Measurements from ENCODE around the gene ATP6V0D1. TPM values are rescaled to one million over a fixed set of nuclear protein-coding genes. Genes with fewer than 3 reads are reported as not detected.

Gene ATP6V0D1
- total RNA-seq, 1 donor: 158 TPM

GRCh38 chr16:67441271-67441753 lies 39.6 kb downstream of the ATP6V0D1 start:
- TF ChIP-seq CTCF (IDR thresholded peaks at IDR 0.05; ENCODE audit: extremely low read depth, low read depth, low read length): no peak
- Histone ChIP-seq H3K4me2 (ENCODE audit: insufficient read depth, low read length) (no peak overlapping the region), H4K20me1 (ENCODE audit: insufficient read depth, low read length) (peaks cover 49% of the 10 kb centered on the region), H3K79me2 (ENCODE audit: insufficient read depth, low read length) (peaks cover 36% of the 10 kb centered on the region), H3K27ac (ENCODE audit: low read depth, low read length) (no peak overlapping the region), H3K36me3 (ENCODE audit: insufficient read depth, low read length) (peaks cover 20% of the 10 kb centered on the region), H3K4me1 (ENCODE audit: insufficient read depth, low read length) (peaks cover 32% of the 10 kb centered on the region), H3K9me3 (ENCODE audit: low read depth, low read length) (no peaks in the 10 kb centered on the region), H3K4me3 (ENCODE audit: insufficient read depth, low read length) (no peak overlapping the region), H2AFZ (ENCODE audit: low read length) (no peak overlapping the region), H3K27me3 (ENCODE audit: insufficient read depth, low read length) (no peaks in the 10 kb centered on the region)
- no peak for DNase-seq (ENCODE audit: insufficient read length, low spot score, missing footprints)

GRCh38 chr16:67438824-67439393 lies 42.0 kb downstream of the ATP6V0D1 start:
- no peak for TF ChIP-seq CTCF (IDR thresholded peaks at IDR 0.05; ENCODE audit: extremely low read depth, low read depth, low read length)

GRCh38 chr16:67438098-67438791 lies 42.7 kb downstream of the ATP6V0D1 start:
- H3K27ac ChIP-seq (ENCODE audit: low read depth, low read length): no peak overlapping the region
- H3K79me2 ChIP-seq (ENCODE audit: insufficient read depth, low read length): peaks cover 11% of the 10 kb centered on the region
- H2AFZ ChIP-seq (ENCODE audit: low read length): no peak overlapping the region
- DNase-seq (ENCODE audit: insufficient read length, low spot score, missing footprints): peak; percentile 84
- no peak for TF ChIP-seq CTCF (IDR thresholded peaks at IDR 0.05; ENCODE audit: extremely low read depth, low read depth, low read length)
- H3K27me3 ChIP-seq (ENCODE audit: insufficient read depth, low read length): no peaks in the 10 kb centered on the region
- no peak overlapping the region for H3K4me3 ChIP-seq (ENCODE audit: insufficient read depth, low read length)
- H3K36me3 ChIP-seq (ENCODE audit: insufficient read depth, low read length): peaks cover 20% of the 10 kb centered on the region
- peaks cover 3% of the 10 kb centered on the region for H3K4me1 ChIP-seq (ENCODE audit: insufficient read depth, low read length)
- no peaks in the 10 kb centered on the region for H3K9me3 ChIP-seq (ENCODE audit: low read depth, low read length)
- H4K20me1 ChIP-seq (ENCODE audit: insufficient read depth, low read length): peaks cover 20% of the 10 kb centered on the region
- H3K4me2 ChIP-seq (ENCODE audit: insufficient read depth, low read length): no peak overlapping the region

More at GRCh38 chr16:67438824-67439393, 42.0 kb downstream of the ATP6V0D1 start:
- Histone ChIP-seq H2AFZ (ENCODE audit: low read length) (no peak overlapping the region), H3K9me3 (ENCODE audit: low read depth, low read length) (no peaks in the 10 kb centered on the region), H3K4me1 (ENCODE audit: insufficient read depth, low read length) (peaks cover 10% of the 10 kb centered on the region), H3K27ac (ENCODE audit: low read depth, low read length) (no peak overlapping the region), H3K4me3 (ENCODE audit: insufficient read depth, low read length) (no peak overlapping the region), H3K79me2 (ENCODE audit: insufficient read depth, low read length) (peaks cover 12% of the 10 kb centered on the region), H4K20me1 (ENCODE audit: insufficient read depth, low read length) (peaks cover 26% of the 10 kb centered on the region), H3K36me3 (ENCODE audit: insufficient read depth, low read length) (peaks cover 20% of the 10 kb centered on the region), H3K4me2 (ENCODE audit: insufficient read depth, low read length) (no peak overlapping the region), H3K27me3 (ENCODE audit: insufficient read depth, low read length) (no peaks in the 10 kb centered on the region)
- DNase-seq (ENCODE audit: insufficient read length, low spot score, missing footprints): no peak

GRCh38 chr16:67437513-67437912 lies 43.4 kb downstream of the ATP6V0D1 start:
- Histone ChIP-seq H3K4me2 (ENCODE audit: insufficient read depth, low read length) (no peak overlapping the region), H2AFZ (ENCODE audit: low read length) (no peak overlapping the region), H3K4me3 (ENCODE audit: insufficient read depth, low read length) (no peak overlapping the region), H3K27me3 (ENCODE audit: insufficient read depth, low read length) (no peaks in the 10 kb centered on the region), H3K27ac (ENCODE audit: low read depth, low read length) (no peak overlapping the region), H3K79me2 (ENCODE audit: insufficient read depth, low read length) (peaks cover 6% of the 10 kb centered on the region), H4K20me1 (ENCODE audit: insufficient read depth, low read length) (peaks cover 14% of the 10 kb centered on the region), H3K4me1 (ENCODE audit: insufficient read depth, low read length) (no peaks in the 10 kb centered on the region), H3K36me3 (ENCODE audit: insufficient read depth, low read length) (peaks cover 20% of the 10 kb centered on the region), H3K9me3 (ENCODE audit: low read depth, low read length) (no peaks in the 10 kb centered on the region)
- no peak for TF ChIP-seq CTCF (IDR thresholded peaks at IDR 0.05; ENCODE audit: extremely low read depth, low read depth, low read length)
- no peak for DNase-seq (ENCODE audit: insufficient read length, low spot score, missing footprints)

Measured in osteoblast (primary cell).